HG03064 (cell line): Measurements from ENCODE around the gene MEIKIN.
"Not testable (repeated sequence)": the region's sequence is repeated elsewhere in the genome, so short reads cannot be mapped to it uniquely, and the experiment has no call there.

Experiments used
- ATAC-seq: cut with Tn5 transposase; IDR thresholded peaks from one replicate; pipeline ENCODE4 v1.9.1; 2021; ENCODE audit warnings: low read depth; ENCODE audit not compliant: unreplicated experiment

Gene MEIKIN

GRCh38 chr5:131778141-131778540 lies 167.3 kb downstream of the MEIKIN start:
- ATAC-seq = not testable (repeated sequence)

DNA sequence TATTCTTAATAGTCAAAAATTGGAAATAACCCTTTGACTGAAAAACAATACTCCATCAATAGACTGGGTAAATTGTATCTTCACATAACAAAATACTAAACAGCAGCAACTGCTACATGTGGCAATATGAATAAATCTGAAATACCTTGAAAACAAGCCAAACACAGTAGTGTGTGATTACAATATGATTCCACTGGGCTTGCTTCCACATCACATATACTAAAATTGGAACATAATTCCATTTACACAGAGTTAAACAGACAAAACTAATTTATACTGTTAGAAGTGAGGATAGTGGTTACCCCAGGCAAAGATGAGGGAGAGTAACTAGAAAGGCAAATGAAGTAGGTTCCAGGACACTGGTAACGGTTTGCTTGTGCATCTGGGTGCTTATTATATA lies 169.0 kb downstream of the MEIKIN start:
- no peak for ATAC-seq

DNA sequence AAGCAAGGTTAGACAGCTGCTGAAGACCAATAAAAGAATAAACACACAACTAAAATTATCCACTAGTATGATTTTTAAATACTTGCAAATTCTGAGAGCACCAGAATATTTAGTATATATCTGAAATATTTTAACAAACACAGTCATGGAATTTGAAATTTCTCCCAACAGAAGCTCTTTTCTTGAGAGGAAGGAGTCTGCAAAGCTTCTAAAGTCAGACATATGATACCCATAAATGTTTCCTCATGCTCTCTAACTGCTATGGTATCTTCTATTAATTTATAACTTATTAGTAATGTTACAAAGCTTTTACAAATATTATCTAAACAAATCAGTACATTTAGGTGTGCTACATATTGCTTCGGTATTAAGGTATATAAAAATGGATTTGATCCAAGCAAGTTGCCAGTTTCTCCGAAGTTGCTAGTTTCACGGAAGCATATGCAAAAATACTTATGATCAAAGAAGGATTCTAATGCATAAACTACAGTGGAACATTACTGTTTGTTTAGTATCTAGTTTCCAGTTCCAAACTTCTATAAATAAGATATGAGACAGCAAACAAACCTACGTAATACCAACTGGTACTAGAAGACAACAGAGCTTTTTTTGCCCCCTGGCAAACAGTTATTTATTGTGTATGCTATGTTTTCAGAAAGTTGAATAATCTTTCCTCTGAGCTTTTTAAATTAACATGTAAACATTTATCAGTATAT lies 170.7 kb downstream of the MEIKIN start:
- no peak for ATAC-seq

GRCh38 chr5:131773805-131774204 lies 171.7 kb downstream of the MEIKIN start:
- ATAC-seq = no peak

- no peak for ATAC-seq
These were observed 173.8 kb downstream of the MEIKIN start for GRCh38 chr5:131771692-131772091.

DNA sequence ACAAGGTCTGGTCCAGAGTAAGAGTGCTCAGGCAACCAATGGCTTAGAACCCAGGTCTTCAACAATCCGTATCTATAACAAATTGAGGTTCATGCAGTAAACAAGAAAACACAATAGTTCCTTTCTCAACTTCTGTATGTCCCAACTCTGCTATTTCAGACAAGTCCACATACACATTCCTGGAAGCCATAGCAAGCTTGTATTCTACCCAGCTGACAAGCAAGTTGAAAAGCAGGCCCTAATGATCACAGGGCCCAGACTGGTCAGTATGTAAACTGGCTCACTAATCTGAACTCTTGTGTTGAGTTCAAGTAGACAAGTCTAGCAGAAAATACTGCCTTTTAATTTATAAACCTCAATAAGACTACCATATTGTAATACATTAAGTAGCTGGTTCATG lies 175.5 kb downstream of the MEIKIN start:
- ATAC-seq = no peak

DNA sequence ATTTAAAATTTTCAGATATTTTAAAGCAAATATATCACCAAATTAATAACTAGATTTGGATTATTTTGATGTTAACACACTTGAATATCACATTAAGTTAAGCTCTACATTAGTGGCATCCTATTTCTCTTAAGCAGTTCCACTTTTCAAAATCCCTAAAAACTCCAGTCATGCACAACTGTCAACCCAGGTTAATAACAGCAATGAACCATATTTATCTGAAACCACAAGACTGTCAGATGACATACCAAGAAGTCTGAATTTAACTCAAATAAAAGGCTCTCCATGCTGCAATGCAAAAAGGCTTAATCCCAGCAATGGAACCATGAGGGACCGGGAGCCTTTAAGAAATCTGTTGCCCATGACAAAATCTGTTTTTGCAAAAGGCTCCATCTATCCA lies 176.1 kb downstream of the MEIKIN start:
- ATAC-seq = no peak

DNA sequence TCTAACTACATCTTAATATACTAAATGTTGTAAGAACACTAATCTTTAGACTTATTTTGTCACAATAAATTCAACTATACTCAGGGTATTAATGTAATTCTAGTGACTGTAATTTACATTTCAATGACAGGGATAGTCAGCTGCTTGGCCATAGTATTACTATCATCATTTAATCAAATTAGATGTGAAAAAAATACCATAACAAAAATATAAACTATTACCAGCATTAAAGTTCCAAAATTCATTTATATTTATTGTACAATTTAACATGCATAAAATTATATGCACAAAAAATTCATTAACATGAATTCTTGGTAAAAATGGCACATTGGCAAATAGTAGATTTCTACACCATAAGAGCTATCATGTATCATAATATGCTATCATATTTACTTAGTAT lies 177.6 kb downstream of the MEIKIN start:
- ATAC-seq = no peak

DNA sequence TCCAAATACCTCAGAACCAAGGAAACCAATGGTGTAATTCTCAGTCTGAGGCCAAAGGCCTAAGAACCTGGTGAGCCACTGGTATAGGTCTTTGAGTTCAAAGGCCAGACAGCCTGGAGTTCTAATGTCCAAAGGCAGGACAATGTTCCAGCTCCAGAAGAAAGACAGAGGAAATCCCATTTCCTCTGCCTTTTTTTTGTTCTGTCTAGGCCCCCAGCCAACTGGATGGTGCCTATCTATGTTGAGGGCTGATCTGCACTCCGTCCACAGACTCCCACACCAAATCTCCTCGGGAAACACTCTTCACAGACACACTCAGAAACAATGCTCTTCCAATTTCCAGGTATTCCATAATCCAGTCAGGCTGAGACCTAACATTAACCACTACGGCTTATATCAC lies 178.8 kb downstream of the MEIKIN start:
- no peak for ATAC-seq

GRCh38 chr5:131765261-131765660 lies 180.2 kb downstream of the MEIKIN start:
- no peak for ATAC-seq

GRCh38 chr5:131763968-131764367 lies 181.5 kb downstream of the MEIKIN start:
- no peak for ATAC-seq

- no peak for ATAC-seq
These were observed 184.7 kb downstream of the MEIKIN start for GRCh38 chr5:131760793-131761192.

DNA sequence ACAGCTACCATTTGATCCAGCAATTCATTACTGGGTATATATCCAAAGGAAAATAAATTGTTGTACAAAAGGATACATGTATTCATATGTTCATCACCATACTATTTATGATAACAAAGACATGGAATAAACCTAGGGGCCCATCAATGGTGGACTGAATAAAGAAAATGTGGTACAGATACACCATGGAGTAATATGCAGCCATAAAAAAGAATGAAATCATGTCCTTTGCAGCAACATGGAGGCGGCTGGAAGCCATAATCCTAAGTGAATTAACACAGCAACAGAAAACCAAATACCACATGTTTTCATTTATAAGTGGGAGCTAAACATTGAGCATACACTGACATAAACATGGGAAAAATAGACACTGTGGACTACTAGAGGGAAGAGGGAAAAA lies 185.8 kb downstream of the MEIKIN start:
- no peak for ATAC-seq

GRCh38 chr5:131758520-131758900 lies 187.0 kb downstream of the MEIKIN start:
- no peak for ATAC-seq

GRCh38 chr5:131757830-131758519 lies 187.5 kb downstream of the MEIKIN start:
- no peak for ATAC-seq
